Erythroblast (primary cell): ENCODE measurements around the gene ZC3H15.

ENCODE experiments used
- GATA1 ChIP-seq: IDR thresholded peaks from 2 replicates; pipeline ENCODE4 v1.6.1; 2011; ENCODE audit warnings: low read depth, mild to moderate bottlenecking, control low read depth, low read length, moderate library complexity
- POLR2A ChIP-seq: IDR thresholded peaks from 2 replicates; pipeline ENCODE4 v1.6.1; 2011; ENCODE audit warnings: mild to moderate bottlenecking, low read length

GRCh38 chr2:186498834-186499233 is 12.8 kb downstream of the ZC3H15 start:
- no peak for TF ChIP-seq POLR2A
- TF ChIP-seq GATA1 = no peak
